Dermis blood vessel endothelial cell (primary cell): ENCODE measurements around the gene DNAAF5. TPM values are rescaled to one million over a fixed set of nuclear protein-coding genes. Genes with fewer than 3 reads are reported as not detected.

Experiments used
- DNase-seq: peaks from one replicate; pipeline ENCODE4 v3.0.0; 2010
- total RNA-seq: library from RNA; depleted of rRNA; stranded (reverse); fragments of >200 nt; gene quantifications from 2 replicates; pipeline ENCODE4 v1.2.3, GENCODE V29; 2014

Gene DNAAF5
- total RNA-seq, 1 donor from 2014 or later: 19.2 TPM

DNA sequence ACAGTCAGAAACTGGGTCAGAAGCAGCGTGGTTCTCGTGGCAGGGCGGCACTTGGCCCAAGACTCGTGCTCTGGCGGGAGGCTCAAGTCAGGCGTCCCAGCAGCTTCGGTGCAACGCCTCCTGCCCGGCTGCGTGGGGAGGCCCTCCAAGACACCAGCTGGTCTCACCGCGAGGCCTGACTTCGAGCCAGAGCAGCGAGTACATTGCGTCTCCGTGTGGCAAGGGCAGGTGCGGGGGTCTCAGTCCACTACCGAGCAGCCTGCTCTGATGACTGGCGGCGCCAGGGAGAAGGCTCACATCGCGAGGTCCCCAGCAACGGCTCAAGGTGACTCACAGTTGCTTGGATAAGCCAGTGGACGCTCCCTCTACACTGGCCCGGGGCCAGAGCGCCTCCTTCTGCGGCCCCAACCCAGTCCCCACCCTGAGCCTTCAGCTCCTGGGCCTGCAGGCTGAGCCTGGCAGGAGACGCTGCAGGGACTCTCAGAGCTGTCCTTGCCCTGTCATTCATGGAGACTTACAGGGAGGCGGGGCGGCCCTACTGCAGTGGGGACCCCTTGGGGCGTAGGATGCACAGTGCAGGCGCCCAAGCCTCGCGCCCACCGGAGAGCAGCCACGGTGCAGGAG, 42.5 kb downstream of the DNAAF5 start:
- DNase-seq: no peak

DNA sequence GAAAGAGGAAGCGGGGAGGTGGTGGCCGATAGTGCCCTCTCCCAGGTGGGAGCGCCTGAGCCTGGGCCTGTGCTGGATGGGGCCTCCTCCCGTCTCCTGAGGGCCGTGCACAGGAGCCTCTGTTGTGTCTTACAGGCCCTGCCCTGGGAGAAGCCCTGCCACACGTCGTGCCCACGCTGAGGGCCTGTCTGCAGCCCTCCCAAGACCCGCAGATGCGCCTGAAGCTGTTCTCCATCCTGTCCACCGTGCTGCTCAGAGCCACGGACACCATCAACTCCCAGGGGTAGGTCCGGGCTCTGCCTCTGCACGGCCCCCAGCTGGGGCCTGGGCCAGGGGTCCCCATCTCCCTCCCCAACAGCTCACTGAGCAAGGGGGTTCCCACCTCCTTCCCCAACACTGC, 43.8 kb downstream of the DNAAF5 start:
- no peak for DNase-seq

DNA sequence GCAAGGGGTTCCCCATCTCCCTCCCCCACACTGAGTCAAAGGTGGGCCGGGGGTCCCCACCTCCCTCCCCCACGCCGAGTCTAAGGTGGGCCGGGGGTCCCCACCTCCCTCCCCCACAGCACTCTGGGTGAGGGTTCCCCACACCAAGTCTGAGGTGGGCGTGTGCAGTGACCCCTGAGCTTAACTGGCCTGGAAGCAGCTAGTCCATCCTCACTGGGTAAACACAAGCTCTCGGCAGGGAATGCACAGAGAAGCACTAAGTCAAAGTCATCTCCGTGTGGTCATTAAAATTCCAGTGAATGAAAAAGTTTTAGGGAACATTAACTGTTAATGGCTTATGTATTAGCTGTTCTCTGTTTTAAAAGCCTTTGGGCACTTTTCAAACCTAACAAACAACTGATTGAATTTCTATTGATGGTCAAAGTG, 44.3 kb downstream of the DNAAF5 start:
- no peak for DNase-seq

DNA sequence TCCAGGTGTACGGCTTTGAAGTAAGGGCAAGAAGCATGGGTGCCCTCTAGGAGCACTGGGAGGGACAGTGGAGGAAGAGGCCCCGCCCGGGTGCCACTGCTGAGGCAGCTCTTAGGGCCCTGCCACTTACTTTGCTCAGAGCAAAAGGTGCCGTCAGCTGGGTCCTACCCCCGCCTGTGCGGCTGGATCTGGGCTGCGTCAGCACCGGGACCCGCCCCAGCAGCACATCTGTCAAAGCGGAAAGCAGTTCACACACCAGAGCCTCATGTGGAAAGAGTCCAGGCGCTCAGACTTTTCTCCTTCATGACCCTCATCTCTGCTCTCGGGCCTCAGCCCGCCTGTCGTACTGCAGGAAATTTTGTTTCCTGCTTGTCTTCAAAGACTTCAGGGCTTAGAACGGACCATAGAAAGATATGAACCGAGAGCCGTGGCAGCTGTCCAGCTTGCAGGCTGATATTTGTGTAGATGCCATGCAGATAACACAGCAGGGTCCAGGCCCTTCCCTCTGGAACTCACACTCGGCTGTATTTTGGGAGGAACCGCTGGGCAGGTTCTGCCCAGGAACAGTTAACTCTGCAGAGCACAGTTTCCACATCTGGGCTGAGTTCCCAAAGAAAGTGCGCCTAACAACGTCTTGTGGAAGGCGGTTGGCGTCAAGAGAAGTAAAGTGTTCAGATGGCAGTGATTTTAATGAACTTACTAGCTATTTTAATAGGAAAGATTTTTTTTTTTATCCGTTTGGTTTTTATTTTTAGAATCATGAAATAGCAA, 44.9 kb downstream of the DNAAF5 start:
- DNase-seq: peak; percentile 67

- no peak for DNase-seq
Measured at GRCh38 chr7:772005-772294, 45.5 kb downstream of the DNAAF5 start.

- no peak for DNase-seq
Measured at GRCh38 chr7:772392-772791, 45.9 kb downstream of the DNAAF5 start.

- DNase-seq: no peak
Measured at GRCh38 chr7:772861-773621, 46.5 kb downstream of the DNAAF5 start.

GRCh38 chr7:773622-773915, 47.1 kb downstream of the DNAAF5 start:
- DNase-seq: no peak

- DNase-seq: peak; percentile 76
Measured at GRCh38 chr7:774161-775109, 47.9 kb downstream of the DNAAF5 start.

- DNase-seq: no peak
Measured at GRCh38 chr7:776381-776780, 49.9 kb downstream of the DNAAF5 start.

GRCh38 chr7:776992-777727, 50.7 kb downstream of the DNAAF5 start:
- DNase-seq: peak; percentile 51

DNA sequence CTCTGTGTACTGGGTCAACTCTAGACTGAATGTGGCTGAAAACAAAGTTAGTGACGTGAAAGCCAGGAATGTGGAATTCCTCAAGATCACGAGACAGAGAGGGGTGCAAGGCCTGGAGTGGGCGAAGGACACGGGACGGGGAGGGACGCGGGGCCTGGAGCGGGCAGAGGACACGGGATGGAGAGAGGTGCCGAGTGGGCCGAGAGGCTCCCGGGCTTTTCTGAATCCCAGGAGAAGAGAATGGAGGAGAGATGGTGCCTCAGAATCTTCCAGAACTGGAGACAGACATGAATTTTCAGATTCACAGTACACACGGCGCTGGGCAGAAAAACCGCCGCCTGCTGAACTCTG, 51.2 kb downstream of the DNAAF5 start:
- DNase-seq: peak; percentile 61

DNA sequence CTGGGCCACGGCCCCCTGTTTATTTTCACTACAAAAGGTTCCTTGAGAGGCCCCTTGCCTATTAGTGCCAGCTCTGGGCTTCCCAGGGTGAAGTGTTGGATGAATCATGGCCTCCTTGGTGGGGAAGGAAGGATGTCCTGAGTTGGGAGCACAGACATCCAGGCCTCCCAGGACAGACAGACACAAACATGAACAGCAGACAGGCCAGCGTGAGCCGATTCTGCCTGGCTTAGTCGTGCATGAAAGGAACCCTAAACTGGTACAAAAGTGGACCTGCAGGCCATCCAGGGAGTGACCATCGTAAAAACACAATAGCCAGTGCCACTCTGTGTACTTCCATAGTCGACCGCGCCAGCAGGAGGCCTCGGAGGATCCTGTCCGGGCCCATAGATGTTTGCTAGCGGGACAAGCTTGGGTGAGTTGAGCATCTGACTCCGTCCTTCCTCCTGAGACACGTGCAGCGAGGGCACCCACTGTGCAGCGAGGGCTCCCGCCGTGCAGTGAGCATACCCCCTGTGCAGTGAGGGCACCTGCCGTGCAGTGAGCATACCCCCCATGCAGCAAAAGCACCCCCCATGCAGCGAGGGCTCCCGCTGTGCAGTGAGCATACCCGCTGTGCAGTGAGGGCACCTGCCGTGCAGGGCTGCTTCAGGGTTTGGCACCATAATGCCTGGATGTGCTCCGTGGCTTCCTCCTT, 51.9 kb downstream of the DNAAF5 start:
- DNase-seq: peak; percentile 35

GRCh38 chr7:778968-779451, 52.5 kb downstream of the DNAAF5 start:
- DNase-seq: peak; percentile 18

GRCh38 chr7:779480-779879, 53.0 kb downstream of the DNAAF5 start:
- DNase-seq: no peak

GRCh38 chr7:780081-780480, 53.6 kb downstream of the DNAAF5 start:
- DNase-seq: no peak

DNA sequence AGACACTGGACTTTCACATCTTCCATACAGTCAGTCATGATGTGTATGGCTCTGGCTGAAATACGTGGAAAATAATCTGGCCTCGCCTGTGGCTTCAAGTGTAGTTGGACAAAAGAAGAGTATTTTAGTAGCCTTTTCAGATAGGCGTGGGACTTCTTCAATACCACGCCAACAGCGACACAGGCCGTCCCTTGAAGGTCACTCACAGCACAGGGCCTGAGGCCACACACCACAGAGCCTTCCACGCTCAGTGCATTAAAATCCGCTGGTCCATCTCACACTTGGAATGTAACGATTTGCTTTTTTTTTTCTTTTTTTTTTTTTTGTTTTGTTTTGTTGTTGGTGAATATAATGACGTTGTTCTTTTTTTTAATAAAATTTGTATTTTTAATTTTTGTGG, 54.0 kb downstream of the DNAAF5 start:
- no peak for DNase-seq

- DNase-seq: no peak
Measured at GRCh38 chr7:781186-781849, 54.8 kb downstream of the DNAAF5 start.

- no peak for DNase-seq
Measured at GRCh38 chr7:781936-782529, 55.5 kb downstream of the DNAAF5 start.

GRCh38 chr7:782718-783449, 56.4 kb downstream of the DNAAF5 start:
- DNase-seq: no peak
